ENCODE results near the gene MAP2K7.

MAP2K7 gene

DNA sequence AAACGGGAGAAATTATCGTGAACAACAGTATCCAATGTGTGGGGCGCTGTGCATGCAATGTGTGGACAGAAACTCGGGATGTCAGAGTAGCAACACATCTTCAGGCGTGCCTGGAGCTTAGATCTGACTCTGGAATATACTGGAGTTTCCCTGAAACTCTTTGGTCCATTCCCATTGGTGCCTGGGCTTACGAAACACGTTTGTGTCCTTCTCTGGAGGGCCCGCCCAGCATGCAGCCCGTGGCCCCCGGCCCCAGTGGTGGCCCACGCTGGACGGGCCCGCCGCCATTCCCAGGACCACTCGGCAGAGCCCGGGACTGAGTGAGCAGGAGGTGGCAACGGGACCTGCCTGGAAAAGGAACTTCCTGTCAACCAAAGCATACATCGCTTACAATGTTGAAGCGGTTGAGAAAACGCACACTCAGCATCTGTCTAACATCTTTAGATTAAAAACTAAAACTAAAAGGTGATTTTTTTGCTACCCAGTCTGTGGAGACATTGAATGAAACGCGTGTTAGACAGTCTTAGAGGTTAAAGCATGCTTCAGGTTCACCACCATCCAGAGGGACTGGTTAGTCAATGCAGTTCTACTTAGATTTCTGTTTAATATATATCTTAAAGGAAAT is 59.1 kb downstream of the MAP2K7 start:
- no peak for DNase-seq (ENCODE audit: low read depth in 2 of 2)

DNA sequence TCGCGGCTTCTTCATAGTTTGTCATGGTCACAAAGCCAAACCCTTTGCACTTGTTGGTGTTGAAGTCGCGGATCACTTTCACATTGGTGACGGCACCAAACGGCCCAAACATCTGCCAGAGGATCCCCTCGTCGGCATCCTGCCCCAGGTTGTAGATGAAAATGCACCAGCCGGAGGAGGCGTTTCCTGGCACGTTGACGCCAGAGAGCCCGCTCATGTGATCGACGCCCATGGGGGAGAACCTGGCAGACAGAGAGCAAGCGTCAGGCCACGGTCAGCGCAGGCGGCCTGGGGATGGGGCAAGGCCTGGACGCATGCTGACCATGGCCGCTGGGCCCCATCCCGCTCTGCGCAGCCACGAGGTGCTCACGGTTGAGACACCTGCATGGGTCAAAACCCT is 59.9 kb downstream of the MAP2K7 start:
- no peak for DNase-seq (ENCODE audit: low read depth in 2 of 2)
